GM20431 (cell line): ENCODE results near the gene CBARP.
"Not testable (repeated sequence)": the region's sequence is repeated elsewhere in the genome, so short reads cannot be mapped to it uniquely, and the experiment has no call there.

Source experiments
- in situ Hi-C: fragments of 300-500 bp; cut with MseI, MboI; formaldehyde crosslinking; loops from one replicate; pipeline ENCODE4 v1.15.0; 2020; ENCODE audit warnings: low sequenced_read_pairs; ENCODE audit not compliant: unreplicated experiment

Gene CBARP

GRCh38 chr19:1219786-1220476, 17.9 kb downstream of the CBARP start:
- in situ Hi-C loops, result no loop called here

GRCh38 chr19:1218751-1219567, 18.8 kb downstream of the CBARP start:
- in situ Hi-C loops, result no loop called here

- in situ Hi-C loops, result no loop called here
Observed at GRCh38 chr19:1217366-1217765, 20.4 kb downstream of the CBARP start.

GRCh38 chr19:1216756-1217155, 21.0 kb downstream of the CBARP start:
- in situ Hi-C loops, result no loop called here

GRCh38 chr19:1214862-1215731, 22.7 kb downstream of the CBARP start:
- in situ Hi-C loops, result no loop called here

- in situ Hi-C loops, result no loop called here
Observed at GRCh38 chr19:1214299-1214861, 23.4 kb downstream of the CBARP start.

GRCh38 chr19:1213391-1214286, 24.2 kb downstream of the CBARP start:
- in situ Hi-C loops, result no loop called here

GRCh38 chr19:1211494-1212234, 26.1 kb downstream of the CBARP start:
- in situ Hi-C loops, result no loop called here

GRCh38 chr19:1210227-1210538, 27.6 kb downstream of the CBARP start:
- in situ Hi-C loops, result no loop called here

GRCh38 chr19:1208830-1209229, 29.0 kb downstream of the CBARP start:
- in situ Hi-C loops, result not testable (repeated sequence)

GRCh38 chr19:1206864-1207450, 30.8 kb downstream of the CBARP start:
- in situ Hi-C loops, result no loop called here

- in situ Hi-C loops, result no loop called here
Observed at GRCh38 chr19:1206150-1206863, 31.5 kb downstream of the CBARP start.

- in situ Hi-C loops, result no loop called here
Observed at GRCh38 chr19:1205114-1206099, 32.4 kb downstream of the CBARP start, which contains the start of gene STK11. Gene STK11, plus strand, starts transcription at chr19:1205778. Its CDS starts 1,136 bp downstream, at chr19:1206914.

GRCh38 chr19:1200614-1201013, 37.2 kb downstream of the CBARP start:
- in situ Hi-C loops, result not testable (repeated sequence)

GRCh38 chr19:1199531-1199930, 38.3 kb downstream of the CBARP start:
- in situ Hi-C loops, result no loop called here

- in situ Hi-C loops, result loop anchor here (10.0 kb wide), 1 partner anchor 75 kb away; no protein-coding TSS in a partner anchor
Observed at GRCh38 chr19:1189419-1189818, 48.4 kb downstream of the CBARP start.
